Measurements from ENCODE around the gene IMPG2.

IMPG2 gene

DNA sequence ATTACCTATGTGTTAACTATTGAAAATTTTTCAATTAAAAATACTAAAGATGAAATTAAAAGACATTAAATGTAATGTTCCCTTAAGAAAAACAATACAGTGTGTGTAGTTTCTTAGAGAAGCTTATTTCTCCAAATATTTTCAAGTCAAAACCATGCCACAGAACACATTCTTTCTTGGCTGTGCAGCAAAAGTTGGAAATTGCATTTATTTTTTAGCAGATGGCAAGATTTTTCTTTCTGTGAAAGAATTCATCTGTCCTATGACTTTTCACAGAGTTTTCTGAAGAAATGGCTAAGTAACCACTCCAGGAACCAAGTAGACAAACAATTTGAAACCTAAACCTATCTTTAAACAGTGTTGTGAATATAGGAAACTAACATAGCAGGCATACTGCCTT, 47.2 kb downstream of the IMPG2 start:
- no peak for DNase-seq

DNA sequence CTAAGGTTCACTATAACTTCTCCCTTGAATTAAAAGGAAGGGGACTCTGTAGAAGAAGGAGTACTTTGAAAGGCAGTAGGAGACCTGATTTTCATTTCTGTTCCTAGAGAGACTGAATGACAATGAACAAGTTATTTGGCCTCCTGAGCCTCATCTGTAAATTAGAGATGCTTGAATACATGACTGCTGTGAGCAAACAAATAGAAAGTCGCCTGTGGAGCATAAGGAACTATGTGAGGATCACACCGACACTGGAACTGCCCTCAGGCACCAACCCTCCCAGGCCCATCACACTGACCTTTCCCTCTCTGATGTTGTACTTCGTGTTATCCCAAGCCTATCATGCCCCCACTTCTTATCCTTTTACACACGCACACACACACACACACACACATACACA, 48.6 kb downstream of the IMPG2 start:
- no peak for DNase-seq

DNA sequence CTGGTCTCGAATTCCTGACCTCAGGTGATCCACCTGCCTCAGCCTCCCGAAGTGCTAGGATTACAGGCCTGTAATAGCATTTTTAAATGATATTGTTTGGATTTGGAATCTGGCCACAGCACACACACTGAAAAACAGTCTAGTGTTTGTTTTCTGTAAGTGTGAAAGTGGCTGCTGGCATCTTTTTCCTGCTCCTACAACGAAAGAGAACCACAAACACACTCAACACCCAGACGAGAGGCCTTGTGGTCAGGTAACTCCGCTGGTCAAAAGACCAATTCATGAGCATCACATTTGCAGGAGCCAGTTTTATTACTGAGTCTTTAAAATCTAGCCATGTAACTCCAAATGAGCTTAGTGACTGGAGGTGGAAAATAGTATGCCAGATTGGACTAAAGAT, 50.2 kb downstream of the IMPG2 start:
- no peak for DNase-seq

DNA sequence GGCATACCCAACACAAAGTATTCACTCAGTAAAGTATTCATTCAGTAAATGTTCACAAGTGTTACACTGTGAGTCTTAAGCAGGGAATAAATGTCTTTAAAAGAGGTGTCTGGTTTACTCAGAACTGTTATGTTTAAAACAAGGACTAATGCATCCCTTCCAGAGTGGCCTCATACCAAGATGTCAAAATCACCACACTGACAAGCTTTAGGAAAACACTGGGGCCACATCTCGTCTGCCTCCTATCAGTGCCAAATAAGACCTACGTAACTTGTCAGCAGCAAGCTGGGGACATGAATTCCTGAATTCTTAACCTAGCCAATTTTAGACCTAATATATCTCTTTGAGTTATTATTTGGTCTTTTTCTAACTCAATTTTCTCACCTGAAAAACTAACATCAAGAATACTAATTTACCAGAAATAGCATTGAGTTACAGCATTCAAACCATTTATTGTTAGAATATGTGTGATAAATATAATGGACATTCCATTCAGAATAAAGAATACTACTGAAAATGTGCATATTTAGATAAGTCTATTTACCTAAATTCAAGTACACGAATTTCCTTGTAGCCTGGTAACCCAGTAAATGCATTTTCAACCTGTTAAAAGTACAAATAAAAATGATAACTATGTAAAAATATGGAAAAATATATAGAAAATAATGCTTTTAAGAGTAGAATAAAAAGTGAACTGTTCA, 51.3 kb downstream of the IMPG2 start:
- DNase-seq: no peak

DNA sequence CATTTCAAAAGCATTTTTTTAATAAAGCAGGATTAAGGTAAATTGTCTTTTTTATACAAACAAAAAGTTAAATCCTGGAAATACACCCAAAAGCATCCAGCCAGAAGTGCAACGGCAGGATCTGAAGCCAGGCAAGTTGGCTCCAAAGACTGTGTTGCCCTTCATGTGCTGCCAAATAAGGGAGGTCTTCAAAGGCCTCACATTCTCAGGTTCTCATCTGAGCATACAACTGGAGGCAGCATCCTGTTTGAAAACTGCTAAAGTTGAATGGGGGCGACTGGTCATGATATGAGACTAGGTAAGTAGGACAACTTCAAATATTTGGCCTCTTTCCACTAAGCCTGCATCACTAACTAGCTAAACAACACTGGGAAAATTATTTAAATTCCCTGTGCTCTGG, 52.2 kb downstream of the IMPG2 start:
- no peak for DNase-seq

DNA sequence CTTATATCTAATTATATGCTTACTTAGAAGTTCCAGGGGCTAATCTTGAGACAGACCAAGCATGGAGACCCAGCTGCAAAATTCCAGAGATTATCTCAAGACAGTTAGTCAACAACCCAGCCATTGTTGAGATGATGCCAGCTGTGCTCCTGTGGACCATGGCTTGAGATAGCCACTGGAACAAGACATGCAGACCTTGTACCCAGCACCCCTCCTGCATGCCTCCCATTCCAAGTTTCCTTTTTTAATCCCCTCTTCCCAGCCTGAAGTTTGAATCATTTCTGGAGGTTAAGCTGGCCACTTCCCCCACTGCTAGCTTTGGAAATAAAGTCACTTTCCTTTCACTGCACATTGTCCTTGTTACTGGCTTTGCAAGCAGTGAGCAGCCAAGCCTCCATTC, 53.8 kb downstream of the IMPG2 start:
- no peak for DNase-seq

DNA sequence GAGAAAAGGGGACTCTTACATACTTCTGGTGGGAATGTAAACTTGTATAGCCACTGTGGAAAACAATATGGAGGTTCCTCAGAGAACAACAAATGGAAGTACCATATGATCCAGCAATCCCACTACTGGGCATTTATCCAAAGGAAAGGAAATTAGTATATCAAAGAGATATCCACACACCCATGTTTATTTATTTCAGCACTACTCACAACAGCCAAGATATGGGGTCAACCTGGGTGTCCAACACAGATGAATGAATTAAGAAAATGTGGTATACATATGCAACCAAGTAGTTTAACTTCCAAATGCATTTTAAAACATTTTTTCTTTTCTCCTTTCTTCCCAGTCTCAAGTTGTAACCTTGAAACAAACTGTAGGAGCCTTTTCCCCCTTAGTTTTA, 54.3 kb downstream of the IMPG2 start:
- DNase-seq: no peak

DNA sequence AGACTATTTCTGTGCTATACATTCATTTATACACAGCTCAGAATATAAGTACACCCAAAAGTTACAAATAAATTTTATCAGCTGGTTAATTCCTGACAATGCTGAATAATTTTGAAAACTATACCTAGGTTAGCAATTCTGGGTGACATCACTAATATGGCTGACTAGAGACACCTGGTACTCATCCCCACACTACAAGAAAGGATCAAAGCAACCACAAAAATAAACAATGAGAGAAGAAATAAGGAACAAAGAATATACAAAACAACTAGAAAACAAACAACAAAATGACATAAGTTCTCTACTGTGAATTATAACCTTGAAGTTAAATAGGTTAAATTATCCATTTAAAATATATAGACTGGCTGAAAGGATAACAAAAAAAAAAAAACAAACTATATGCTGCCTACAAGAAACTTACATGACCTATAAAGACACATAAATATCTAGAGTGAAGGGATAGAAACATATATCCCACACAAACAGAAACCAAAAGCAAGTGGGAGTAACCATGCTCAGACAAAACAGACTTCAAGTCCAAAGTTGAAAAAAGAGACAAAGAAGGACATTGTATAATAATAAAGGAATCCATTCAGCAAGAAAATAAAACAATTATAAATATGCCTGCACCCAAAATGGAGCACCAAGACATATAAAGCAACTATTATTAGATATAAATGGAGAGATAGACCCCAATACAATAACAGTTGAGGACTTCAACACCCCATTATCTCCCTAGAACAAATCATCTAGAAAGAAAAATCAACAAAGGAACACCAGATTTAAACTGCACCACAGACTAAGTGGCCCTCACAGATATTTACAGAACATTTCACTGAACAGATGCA, 57.8 kb downstream of the IMPG2 start:
- no peak for DNase-seq

DNA sequence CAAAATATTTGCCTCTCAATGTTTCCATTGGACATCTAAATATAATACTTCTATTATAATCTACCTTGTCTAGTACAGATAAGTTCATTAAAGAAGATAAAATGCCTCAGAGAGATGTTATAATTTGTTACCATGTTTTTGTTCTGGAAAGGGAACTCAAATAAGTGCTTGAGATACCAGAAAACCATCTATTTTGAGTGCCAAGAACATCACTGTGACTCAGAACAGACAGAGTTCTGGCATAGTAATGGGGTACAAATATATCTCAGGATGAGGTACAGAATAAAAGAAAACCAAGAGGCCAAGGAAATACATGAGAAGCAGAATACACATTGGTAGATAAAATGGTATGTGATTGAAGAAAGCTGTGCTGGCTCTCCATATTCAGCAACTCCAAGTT, 58.9 kb downstream of the IMPG2 start:
- DNase-seq: no peak

DNA sequence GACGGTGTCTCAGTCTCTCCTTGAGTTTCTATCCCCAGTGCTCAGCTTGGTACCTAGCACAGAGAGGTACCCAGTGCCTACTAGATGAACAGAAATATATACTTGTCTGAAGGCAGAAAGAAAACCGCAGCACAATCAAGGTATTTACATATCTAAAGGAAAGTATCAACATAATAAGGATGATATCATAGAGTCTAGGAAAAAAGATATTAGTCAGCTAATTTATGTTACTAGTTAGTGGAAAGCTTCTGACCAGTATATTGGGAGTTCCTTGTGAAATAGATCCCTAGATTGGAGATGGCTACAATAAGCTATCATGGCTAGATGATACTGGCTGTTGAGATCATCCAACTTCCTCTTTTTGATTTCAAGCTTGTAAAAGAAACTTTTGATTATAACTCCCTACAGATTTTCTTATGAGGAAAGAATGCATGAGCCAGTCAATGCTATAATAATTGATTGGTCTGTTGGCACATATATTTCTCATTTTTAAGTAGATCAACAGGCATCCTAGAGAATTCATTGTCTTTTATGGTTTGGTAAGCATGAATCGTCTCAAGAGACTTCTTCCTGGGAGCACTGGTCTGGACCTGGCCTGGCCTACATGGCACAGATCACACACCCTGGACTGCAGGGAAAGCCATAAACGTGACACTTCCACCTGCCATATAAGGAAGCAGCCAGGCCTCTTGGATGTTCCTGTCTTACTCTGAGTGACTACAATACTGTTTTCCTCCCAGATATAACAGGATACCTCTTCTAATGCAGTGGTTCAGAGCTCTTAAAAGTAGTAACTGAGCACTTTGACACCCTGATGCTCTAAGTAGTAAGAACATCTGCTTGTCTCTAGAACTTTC, 60.7 kb downstream of the IMPG2 start:
- DNase-seq: no peak

DNA sequence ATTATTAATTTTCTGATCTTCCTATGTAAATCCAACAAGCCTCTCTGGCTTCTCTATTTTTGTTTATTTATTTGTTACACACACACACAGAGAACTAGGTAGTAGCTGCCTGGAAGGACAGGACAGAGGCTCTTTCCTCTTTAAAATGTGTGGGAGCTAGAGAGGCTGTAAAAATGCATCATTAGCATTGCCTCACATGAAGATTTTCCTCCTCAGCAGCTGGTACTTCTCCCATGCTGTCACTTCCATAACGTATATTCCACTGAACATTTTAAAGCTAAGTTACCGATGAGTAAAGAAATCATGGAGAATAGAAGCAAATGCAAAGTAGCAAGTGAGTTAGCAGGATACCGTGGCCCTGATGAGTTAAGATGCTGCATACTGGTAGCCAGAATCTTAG, 63.9 kb downstream of the IMPG2 start:
- DNase-seq: no peak

DNA sequence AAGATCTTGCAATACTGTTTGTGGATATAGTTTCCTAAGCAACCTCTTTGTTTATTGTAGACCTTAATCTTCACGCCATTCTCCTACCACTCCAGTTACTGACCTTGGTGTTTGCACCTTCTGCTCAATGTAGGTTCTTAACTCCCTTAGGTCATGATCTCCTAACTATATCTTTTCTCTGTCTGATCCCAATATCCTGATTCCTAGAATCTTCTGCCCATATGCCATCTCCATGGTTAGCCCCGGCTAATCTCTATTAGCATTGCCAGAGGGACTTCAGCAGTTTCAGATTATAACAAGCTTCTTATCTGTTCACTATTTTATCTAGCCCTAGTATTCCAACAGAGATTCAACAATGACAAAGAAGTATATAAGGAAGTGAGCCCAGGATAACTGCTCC, 64.9 kb downstream of the IMPG2 start:
- no peak for DNase-seq

DNA sequence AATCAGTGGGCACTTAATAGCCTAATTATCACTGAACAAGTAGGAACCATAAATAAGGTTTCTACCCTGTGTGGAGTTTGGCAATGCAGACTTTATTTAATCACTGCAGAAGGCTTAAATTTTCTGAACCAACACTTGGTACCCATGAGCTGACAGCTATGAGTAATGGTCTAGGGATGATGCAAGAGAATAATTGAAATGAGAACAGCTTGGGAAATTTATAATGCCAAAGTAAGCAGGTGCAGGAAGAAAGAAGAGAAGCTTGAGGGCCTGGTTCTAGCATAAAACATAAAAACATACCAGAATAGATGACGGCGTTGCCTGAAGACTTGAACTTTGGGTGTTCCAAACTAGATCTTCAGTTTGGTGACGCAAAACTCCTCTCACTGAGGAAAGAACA, 67.0 kb downstream of the IMPG2 start:
- DNase-seq: no peak

DNA sequence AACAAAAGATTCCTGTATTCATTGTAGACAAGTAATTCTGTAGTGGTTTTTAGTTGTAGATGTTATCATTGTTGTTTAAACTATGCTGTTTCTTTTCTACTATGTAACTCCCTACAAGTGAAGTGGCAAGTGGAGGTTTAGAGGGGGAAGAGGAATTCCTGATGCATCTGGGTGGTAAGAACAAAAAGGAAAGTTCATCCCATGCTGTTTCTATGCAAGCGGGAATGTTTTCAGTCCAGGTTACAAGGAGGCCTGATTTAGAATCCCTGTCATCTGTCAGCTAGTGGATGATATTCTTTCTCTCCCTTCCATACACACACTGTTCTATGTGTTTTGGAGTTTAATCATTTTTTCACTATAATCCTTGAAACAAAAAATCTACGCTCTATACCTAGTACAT, 67.4 kb downstream of the IMPG2 start:
- DNase-seq: no peak

DNA sequence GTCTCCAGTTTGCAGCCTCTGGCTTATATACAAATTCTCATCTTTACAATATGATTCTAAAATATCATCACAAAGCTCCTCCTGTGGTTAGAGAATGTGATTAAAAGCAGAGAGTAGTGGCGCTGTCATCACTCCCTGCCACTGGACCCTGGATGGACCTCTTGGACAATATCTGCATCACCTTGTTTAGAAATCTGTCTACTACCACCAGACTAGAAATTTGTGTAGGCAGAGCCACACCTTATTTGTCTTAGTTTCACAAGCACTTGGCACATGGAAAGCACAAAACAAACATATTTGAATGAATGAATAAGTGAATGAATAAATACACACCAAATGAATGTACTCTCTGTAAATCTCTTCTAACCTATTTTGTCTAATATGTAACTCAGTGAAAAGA, 68.1 kb downstream of the IMPG2 start:
- DNase-seq: no peak

DNA sequence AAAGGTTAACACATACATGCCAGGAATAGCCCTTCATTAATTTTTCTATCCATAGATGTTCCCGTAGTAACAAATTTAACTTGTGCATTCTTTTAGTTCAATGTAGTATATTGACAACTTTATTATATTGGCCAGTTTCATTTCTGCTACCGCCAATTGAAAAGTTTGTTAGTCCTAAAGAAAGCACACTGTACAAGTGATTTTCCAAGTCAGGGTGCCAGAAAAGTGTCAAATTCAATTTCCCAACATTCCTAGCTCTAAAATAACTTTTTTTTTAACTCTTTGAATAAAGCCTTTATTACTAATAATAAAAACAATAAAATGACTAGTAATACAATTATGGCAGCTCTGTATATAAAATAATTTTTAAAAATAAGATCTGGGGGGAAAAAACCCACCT, 68.9 kb downstream of the IMPG2 start:
- DNase-seq: no peak

DNA sequence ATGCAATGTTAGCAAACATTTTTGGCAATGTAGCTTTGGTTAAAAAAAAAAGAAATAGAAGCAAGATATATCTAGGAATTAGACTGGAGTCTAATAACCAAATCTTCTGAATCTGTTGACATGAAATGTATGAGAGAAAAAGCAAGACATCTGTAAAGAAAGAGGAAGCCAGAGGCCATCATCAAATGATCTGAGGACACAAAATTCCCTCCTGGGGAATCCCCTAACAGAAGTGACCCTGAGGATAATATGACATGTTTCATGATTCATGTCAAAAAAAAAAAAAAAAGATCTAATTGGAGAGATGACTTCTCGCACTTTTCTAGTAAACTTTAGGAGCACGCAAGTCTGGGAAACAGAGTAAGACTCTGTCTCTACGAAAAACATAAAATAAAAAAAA, 70.9 kb downstream of the IMPG2 start:
- no peak for DNase-seq

DNA sequence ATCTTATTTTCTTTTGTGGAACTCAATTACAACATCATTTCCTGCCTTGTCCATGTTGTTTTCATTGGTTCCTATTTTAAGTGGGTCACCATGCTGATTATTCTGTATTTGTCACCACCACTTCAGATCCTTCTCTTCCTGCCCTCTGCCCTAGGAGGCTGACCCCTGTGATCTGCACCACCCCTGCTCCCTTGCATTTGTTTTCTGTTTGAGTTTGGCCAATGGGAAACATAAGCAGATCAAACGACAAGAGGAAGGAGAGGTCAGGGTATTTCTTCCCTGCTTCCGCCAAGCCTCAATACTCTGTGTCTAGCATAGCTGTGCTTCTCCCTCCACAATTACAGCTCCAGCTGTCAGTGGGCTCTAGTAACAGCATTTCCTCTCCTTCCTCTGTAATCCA, 71.6 kb downstream of the IMPG2 start:
- no peak for DNase-seq

DNA sequence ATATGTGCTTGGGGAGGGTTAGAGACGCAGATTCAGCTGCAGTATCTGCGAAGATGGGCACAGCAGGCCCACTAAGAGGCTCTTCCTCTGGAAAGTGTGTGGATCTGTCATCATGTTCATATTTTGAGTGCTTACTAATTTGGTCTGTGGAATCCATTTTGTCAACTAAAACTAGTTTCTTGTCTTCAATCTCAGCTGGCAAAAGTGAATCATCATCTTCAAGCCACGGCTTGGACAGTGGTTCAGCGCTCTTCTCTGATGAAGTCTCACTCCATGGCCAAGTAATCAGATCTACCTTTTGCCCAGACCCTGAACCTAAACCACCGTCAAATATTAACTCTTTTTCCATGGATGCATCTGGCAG, 76.2 kb downstream of the IMPG2 start:
- no peak for DNase-seq

DNA sequence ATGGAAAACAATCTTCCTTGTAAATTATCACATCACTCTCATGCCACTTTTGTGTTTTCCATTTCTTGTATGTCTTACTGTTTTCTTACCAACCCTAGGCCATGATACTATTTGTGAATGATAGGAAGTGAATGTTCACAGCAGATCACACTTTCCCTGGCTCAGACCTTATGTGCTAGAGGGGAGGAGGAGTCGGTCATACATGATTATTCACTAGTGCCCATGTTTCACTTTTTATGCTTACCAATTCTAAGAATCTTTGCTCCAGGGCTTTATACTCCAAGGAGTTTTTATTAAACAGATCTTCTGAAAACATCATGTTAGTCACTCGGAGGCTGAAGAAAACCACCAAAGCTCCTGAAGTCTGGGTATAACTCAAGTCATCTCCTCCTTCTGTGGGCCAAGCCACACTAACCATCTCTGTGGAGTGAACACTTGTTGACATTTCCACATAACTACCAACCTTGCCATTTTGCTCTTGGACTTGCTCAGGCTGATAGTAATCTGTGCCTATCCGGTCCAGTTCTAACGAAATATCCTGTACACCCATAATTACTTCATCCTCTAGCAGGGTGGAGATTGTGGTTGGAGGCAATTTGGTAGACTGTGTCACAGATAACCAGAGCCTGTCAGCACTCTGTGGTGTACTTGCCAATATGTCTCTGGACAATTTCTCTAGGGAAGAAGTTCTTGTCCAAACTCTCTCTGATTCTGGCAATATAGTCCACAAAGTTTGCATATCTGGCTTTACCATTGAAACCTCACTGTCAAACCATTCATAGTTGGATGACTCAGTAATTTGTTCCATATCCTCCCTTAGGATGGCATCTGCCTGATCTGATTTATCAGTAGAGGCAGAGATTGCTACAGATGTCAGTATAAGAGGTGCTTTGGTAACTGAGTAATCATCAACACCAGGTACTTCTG, 76.8 kb downstream of the IMPG2 start:
- DNase-seq: peak; percentile 67

DNA sequence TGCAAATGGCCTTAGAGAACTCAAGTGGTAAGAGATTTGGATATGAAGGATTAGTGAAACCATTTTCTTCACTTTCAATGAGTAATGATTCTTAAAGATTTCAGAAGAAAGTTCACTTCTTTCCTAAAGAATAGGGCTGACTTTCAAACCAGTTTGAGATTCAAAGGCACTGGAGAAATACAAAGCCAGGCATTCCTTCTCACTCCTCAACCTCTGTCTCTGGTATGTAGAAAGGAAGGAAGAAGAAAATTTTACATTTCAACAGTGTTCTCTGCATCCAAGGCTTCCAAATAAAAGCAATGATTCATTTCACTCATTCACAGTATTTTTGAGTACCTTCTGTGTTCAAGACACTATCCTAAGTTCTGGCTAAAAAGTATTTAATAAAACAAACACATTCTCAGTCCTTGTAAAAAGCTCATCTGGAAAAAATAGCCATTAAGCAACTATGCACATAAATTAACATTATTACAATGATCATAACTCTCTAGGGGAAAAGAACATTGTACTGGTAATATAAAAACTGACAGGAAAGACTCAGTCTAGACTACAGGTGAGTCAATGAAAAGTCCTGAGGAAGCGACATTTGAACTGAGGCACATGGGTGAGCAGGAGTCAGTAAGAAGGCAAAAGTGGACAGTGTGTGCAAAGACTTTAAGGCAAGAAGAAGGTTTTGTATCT, 79.5 kb downstream of the IMPG2 start:
- no peak for DNase-seq

DNA sequence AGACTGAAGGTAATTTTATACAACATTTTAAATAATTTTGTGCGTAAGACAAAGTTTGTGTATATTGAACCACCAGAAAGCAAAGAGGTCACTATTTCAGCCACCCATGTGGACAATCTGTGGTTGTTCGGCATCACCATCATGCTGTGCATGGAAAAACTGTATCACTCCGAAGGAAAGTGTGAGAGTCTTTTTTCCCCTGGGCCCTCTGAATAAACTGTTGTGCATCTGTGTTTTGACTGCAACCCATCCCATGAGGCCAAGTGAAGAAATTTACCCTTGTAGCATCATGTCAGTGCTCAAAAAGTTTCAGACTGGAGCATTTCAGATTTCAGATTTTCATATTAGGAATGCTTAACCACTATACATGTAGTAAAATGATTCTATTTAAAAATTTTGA, 85.3 kb downstream of the IMPG2 start:
- DNase-seq: no peak

All from activated CD4-positive, alpha-beta T cell treated with anti-CD3 and anti-CD28 coated beads, Interleukin-2, Interleukin-6, amounts not matched to agents 100 ng/mL and 50 ng/mL, durations not matched to agents 16 hours and 8 hours (primary cell).